Measurements from ENCODE around the gene BANK1. TPM values are rescaled to one million over a fixed set of nuclear protein-coding genes. Genes with fewer than 3 reads are reported as not detected.

BANK1 gene
- total and polyA plus RNA-seq, 12 donors: 0.08 to 1.1 (median 0.35) TPM; not detected in 3

DNA sequence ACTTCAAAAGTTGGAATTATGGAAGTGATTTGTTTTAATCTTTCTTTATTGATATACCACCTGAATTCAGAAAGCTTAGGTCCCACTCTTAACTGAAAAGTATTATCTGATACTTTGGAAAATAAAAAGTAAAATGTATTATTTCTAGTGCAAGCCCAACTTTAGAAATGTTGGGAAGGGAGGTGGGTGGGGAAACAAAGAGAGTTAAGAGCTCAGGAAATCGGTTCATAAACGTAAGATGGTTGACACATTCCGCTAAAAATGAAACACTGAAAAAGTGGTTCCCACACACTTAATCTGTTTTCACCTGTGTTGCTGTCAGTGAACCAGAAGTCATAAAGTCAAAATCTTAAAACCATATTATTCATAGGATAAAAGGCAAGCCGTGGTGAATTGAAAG lies 237.4 kb downstream of the BANK1 start:
- 88 to 93% methylated on average over 4 of the region's 4 CpGs for WGBS, 2 donors
- H3K4me1 ChIP-seq: no peaks in the 10 kb centered on the region
- DNase-seq (no peak), ATAC-seq (no peak)
- no peak for TF ChIP-seq CTCF (IDR thresholded peaks at IDR 0.05)
- intact Hi-C loops (cut with DNase I): no loop called here
- peaks cover 0 to 2% (median 0%) of the 10 kb centered on the region in 11 donors for H3K9me3 ChIP-seq
- H3K36me3 ChIP-seq: no peaks in the 10 kb centered on the region
- H3K27ac ChIP-seq: no peak overlapping the region
- no peak overlapping the region for H3K4me3 ChIP-seq
- no peaks in the 10 kb centered on the region for H3K27me3 ChIP-seq

DNA sequence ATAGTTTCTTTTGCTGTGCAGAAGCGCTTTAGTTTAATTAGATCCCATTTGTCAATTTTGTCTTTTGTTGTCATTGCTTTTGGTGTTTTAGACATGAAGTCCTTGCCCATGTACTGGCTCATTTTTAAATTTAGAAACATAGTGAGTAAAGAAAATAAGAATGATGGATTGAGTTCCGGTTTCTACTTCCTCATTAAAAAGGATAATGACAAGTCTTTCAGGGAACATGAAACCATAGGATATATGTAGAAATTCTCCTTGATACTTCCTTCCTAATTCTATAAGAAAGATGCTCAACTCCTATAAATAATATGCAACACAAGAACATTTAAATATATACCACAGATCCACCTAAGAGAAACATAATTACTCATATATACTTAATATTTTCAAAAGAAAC lies 240.9 kb downstream of the BANK1 start:
- 85 to 89% methylated on average over 2 of the region's 2 CpGs for WGBS, 2 donors
- DNase-seq: no peak
- no peaks in the 10 kb centered on the region for H3K4me1 ChIP-seq
- peaks cover 0 to 2% (median 0%) of the 10 kb centered on the region in 11 donors for H3K9me3 ChIP-seq
- TF ChIP-seq CTCF (IDR thresholded peaks at IDR 0.05): no peak
- no peaks in the 10 kb centered on the region for H3K36me3 ChIP-seq
- H3K4me3 ChIP-seq: no peak overlapping the region
- intact Hi-C loops (cut with DNase I): no loop called here
- H3K27ac ChIP-seq: no peak overlapping the region
- H3K27me3 ChIP-seq: no peaks in the 10 kb centered on the region
- ATAC-seq: no peak

DNA sequence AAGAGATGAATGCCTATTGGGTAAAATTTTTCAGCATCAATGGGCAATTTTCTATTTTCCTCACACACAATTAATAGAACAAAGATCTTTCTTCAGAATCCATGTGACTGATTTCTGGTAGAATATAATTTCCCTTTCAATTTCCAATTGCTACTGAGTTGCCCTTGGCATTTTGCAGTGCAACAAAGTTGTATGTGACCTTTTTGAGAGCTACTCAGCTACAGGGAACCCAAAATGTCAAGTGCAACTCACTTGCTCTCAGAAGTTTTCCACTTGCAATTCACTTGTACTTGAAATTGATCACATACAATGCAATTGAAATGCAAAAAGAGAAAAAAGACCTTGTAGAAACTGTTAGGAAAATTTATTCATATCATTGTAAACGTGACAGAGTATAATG lies 245.5 kb downstream of the BANK1 start:
- no peak for ATAC-seq

DNA sequence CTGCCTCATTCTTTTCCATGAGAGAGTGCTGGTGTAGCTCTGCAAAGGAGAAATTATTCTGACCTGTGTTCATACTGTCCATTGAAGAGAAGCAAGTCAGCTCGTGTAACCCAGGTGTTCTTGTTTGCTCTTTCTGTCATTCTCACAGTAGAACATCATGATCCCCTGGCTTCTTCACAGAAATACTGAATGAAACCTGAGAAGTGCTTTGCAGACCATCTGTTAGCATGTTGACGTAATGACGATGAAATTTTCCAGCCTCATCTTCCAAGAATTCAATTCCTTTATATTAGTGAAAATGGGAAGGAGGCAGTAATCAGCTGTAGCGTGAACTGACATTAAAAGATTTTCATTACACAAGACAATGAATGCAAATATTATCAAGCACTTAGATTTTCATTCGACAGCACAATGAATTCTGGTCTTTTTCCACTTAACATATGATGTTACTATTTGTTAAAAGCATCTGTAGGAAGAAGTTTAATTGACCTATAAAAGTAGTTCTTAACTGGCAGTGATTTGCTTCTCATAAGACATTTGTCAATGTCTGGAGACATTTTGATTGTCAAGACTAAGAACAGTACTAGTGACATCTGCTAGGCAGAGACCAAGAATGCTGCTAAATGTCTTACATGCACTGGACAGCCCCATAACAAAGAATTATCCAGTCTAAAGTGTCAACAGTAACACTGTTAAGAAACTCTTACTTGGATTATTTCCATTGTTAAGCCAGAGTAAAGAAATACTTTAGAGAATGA lies 246.3 kb downstream of the BANK1 start:
- no peak for TF ChIP-seq CTCF (IDR thresholded peaks at IDR 0.05)
- Histone ChIP-seq H3K4me1 (peaks cover 0 to 7% (median 0%) of the 10 kb centered on the region in 9 donors), H3K27ac (no peak overlapping the region), H3K9me3 (no peaks in the 10 kb centered on the region), H3K36me3 (no peaks in the 10 kb centered on the region), H3K4me3 (no peak overlapping the region), H3K27me3 (no peaks in the 10 kb centered on the region)
- no peak for DNase-seq
- 59 to 61% methylated on average over 5 of the region's 5 CpGs for WGBS, 2 donors
- no peak for ATAC-seq
- intact Hi-C loops (cut with DNase I): no loop called here

More for the DNA sequence above, 245.5 kb downstream of the BANK1 start:
- WGBS, 2 donors: 71 to 79% methylated on average over 1 of the region's 1 CpG
- Histone ChIP-seq H3K4me3 (no peak overlapping the region), H3K36me3 (no peaks in the 10 kb centered on the region), H3K9me3 (no peaks in the 10 kb centered on the region), H3K27me3 (no peaks in the 10 kb centered on the region), H3K27ac (no peak overlapping the region), H3K4me1 (peaks cover 0 to 7% (median 0%) of the 10 kb centered on the region in 9 donors)
- DNase-seq: no peak
- TF ChIP-seq CTCF (IDR thresholded peaks at IDR 0.05): no peak
- intact Hi-C loops (cut with DNase I): no loop called here
